ENCODE data around the gene C12orf57.
A peak's percentile ranks its signal among the peaks of the same experiment; 100 is the strongest.

Gene C12orf57

GRCh38 chr12:6964605-6965025 lies 20.8 kb downstream of the C12orf57 start:
- no peak for ATAC-seq

DNA sequence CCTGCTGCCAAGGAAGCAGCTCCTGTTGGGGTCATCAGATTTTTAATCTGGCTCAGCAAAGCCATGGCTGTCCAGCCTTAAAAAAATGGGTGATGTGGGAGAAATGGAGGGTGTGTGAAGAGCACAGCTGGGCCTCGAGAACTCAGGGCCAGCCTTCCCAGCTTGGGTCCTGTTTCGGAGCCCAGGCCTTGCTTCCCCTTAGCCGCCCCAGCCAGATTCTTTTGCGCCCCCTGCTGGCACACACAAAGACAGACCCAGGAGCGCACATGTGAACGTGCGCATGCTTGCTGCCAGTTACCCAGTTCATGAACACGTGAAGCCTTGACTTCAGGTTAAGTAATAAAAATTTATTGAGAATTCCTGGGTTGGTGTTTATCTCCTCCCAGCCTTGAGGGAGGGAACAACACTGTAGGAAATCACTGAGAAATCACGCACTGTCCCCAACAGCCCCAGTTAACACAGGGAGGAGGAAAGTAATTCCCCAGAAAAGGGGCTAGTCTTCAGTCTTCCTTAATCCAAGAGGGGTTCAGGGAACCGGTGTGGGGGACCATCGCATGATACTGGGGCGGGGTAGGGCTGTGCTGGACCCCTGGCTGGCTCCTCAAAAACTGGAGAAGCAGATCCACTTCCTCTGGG lies 21.3 kb downstream of the C12orf57 start:
- ATAC-seq (peak; percentile 37), DNase-seq (peak; percentile 94)

More at GRCh38 chr12:6964605-6965025, 20.8 kb downstream of the C12orf57 start:
- no peak for DNase-seq

DNA sequence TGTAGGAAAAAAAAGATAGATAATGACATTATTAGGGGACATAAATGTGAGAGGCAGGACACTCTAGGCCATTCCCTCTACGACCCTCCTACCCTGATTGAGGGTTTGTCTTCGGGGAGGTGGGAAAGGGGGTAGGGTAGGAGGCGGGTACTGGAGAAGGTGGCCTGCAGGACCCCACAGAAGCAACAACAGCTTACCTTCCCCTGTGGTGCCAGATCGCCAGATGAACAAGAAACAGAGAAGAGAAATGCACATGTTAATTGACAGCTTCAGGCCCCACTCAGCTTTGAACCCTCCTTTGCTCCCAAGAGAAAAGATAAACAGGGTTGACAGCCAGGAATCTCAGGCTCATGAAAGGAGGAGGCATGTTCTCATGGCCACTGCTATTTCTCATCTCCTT lies 21.9 kb downstream of the C12orf57 start:
- no peak for DNase-seq
- no peak for ATAC-seq

GRCh38 chr12:6966351-6966750 lies 22.5 kb downstream of the C12orf57 start:
- ATAC-seq, result no peak
- DNase-seq, result no peak

- no peak for ATAC-seq
- DNase-seq, result no peak
Observed at GRCh38 chr12:6967651-6968100, 23.9 kb downstream of the C12orf57 start.

DNA sequence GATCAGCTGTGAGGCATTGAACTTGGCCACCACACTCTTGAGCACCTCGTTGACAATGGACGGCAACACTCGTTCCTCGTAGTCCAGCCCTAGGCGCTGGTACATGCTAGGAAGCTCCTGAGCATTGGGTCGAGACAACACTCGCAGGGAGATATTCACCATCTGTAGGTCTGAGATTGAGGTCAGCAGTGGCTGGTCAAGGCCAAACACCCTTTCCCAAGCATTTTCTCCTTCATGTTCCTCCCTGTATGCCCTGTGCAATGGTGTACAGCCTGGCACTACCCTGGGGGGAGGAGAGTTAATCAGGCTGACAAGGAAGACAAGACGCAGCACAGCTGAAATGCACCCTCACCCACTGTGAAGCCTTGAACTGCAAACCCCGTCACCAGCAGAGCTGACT lies 24.6 kb downstream of the C12orf57 start:
- DNase-seq (no peak), ATAC-seq (no peak)

- DNase-seq, result peak; percentile 35
- no peak for ATAC-seq
Observed at GRCh38 chr12:6970096-6970527, 26.3 kb downstream of the C12orf57 start.

DNA sequence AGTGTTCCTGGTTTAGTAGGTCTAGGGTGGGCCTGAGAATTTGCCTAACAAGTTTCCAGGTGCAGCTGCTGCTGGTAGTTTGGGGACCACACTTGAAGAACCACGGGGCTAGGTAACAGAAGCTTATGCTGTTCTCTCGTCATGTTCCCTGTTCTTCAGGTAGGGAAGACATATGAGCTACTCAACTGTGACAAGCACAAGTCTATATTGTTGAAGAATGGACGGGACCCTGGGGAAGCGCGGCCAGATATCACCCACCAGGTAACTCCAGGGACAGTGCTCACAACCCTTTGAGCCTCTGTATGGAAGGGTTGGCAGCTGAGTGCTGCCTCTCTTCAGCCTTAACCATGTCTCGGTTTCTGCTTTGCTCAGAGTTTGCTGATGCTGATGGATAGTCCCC lies 30.4 kb downstream of the C12orf57 start:
- no peak for ATAC-seq
- DNase-seq, result no peak

DNA sequence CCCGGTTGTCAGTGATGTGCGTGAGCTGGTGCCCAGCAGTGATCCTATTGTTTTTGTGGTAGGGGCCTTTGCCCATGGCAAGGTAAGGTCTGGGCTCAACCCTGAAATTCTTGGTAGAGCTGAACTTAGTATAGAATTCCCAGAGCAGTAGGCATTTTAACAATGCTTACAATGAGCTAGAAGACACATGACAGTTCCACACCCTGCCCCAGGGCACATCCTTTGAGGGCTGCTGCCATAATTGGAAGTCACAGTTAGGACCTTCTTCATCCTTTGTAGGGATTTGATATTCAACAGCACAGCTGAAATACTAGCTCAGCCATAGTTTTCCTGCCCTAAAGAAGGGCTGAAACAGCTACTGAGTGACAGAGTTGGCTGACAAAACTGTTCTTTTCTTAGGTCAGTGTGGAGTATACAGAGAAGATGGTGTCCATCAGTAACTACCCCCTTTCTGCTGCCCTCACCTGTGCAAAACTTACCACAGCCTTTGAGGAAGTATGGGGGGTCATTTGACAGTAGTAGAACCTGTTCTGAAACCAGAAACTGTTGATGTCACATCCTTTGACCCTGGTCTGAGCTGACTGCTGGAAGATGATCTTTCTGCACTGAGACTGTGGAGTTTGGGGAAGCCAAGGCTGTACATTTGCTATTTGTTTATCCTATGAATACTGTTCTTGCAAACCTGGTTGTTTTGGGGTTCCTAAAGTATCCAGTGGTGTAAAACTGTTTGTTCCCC lies 31.6 kb downstream of the C12orf57 start:
- no peak for ATAC-seq
- no peak for DNase-seq

DNA sequence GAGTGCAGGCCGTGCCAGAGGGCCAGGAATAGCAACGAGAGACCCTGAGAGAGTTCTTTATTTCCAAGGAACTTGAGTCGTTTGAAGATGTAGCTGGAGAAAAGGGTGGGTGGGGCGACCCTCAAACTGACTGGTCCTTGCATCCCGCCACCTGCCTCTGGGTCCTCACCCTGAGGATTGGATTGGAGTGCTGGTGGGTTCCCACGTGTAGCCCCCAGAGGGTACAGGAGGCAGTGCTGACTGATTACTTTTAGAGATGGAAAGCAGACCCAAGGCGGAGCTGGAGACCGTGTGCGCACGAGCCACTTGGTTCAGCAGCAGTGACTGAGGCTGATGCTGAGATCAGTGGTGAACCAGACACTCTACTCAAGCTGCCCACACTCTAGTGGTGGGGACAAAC lies 33.8 kb downstream of the C12orf57 start:
- DNase-seq (no peak), ATAC-seq (no peak)

GRCh38 chr12:6978188-6978587 lies 34.4 kb downstream of the C12orf57 start:
- DNase-seq (no peak), ATAC-seq (no peak)

GRCh38 chr12:6978611-6979011 lies 34.8 kb downstream of the C12orf57 start:
- peak; percentile 8 for ATAC-seq

GRCh38 chr12:6979021-6979420 lies 35.2 kb downstream of the C12orf57 start:
- DNase-seq, result no peak
- ATAC-seq, result no peak

More at GRCh38 chr12:6978611-6979011, 34.8 kb downstream of the C12orf57 start:
- no peak for DNase-seq

GRCh38 chr12:6979453-6979852 lies 35.6 kb downstream of the C12orf57 start:
- DNase-seq (no peak), ATAC-seq (no peak)

- DNase-seq, result no peak
- ATAC-seq, result no peak
Observed at GRCh38 chr12:6980075-6980474, 36.3 kb downstream of the C12orf57 start.

- DNase-seq, result no peak
- no peak for ATAC-seq
Observed at GRCh38 chr12:6980740-6981139, 36.9 kb downstream of the C12orf57 start.

GRCh38 chr12:6981152-6982052 lies 37.6 kb downstream of the C12orf57 start:
- no peak for DNase-seq
- ATAC-seq, result no peak

GRCh38 chr12:6982532-6982931 lies 38.7 kb downstream of the C12orf57 start:
- DNase-seq, result no peak
- no peak for ATAC-seq

DNA sequence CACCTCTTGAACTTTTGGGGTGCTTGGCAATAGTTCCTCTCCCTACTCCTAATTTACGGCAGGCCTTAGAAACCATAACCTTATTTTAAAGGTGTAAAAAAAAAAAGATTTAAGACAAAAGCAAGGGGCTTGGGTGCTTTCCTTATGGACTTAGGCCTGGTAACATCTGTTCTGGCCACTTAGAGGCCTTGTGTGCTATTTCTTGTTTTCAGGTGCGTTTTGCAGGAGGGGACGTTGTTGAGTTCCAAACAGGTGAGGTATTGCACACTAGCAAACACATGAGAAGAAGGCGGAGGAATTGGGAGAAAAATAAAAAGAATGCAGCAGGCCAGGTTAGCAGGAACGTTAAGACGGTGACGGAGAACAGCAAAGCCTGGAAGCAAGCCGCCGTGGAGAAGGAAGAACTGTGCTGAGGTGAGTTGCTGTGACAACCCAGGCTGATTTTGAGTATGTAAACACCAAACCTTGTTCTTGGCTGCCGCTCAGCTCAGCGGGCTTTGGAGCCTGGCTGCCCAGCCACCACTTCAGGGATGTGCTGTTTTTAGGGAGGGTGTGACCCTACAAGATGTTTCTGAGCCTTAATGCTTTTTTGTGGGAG lies 44.2 kb downstream of the C12orf57 start:
- no peak for ATAC-seq

More for the DNA sequence above, 44.2 kb downstream of the C12orf57 start:
- no peak for DNase-seq

Measured in stimulated activated naive CD8-positive, alpha-beta T cell treated with anti-CD3 and anti-CD28 coated beads, Interleukin-15, Interleukin-2, amounts not matched to agents 100 U/mL and 50 U/mL, for 24 hours (primary cell).